T-helper 2 cell treated with Interferon-gamma antibody and Interleukin-4, amounts not matched to agents 5 μg/mL and 100 μg/mL, for 36 hours (primary cell): Measurements from ENCODE around the gene UBE3A.

Experiments used
- DNase-seq: peaks from one replicate; pipeline ENCODE4 v3.0.0; 2021; ENCODE audit warnings: low spot score
- H3K27ac Mint-ChIP-seq: one replicate; pipeline ENCODE4 v1.8.0; 2021; ENCODE audit warnings: mild to moderate bottlenecking, mixed read lengths
- H3K27me3 Mint-ChIP-seq: one replicate; pipeline ENCODE4 v1.8.0; 2021; ENCODE audit warnings: low read depth, mixed read lengths
- H3K36me3 Mint-ChIP-seq: one replicate; pipeline ENCODE4 v1.8.0; 2021; ENCODE audit warnings: low read depth, mixed read lengths
- H3K4me1 Mint-ChIP-seq: one replicate; pipeline ENCODE4 v1.8.0; 2021; ENCODE audit warnings: low read depth, mixed read lengths
- H3K4me3 Mint-ChIP-seq: one replicate; pipeline ENCODE4 v1.8.0; 2022; ENCODE audit warnings: mild to moderate bottlenecking, moderate library complexity, mixed read lengths
- H3K9me3 Mint-ChIP-seq: one replicate; pipeline ENCODE4 v1.8.0; 2021; ENCODE audit warnings: mixed read lengths

The UBE3A gene

GRCh38 chr15:25327686-25328085 lies 111.1 kb downstream of the UBE3A start:
- peaks cover 11% of the 10 kb centered on the region for H3K9me3 Mint-ChIP-seq
- H3K4me1 Mint-ChIP-seq: no peaks in the 10 kb centered on the region
- H3K36me3 Mint-ChIP-seq: peaks cover 22% of the 10 kb centered on the region
- no peak overlapping the region for H3K4me3 Mint-ChIP-seq
- H3K27ac Mint-ChIP-seq: no peak overlapping the region
- DNase-seq: no peak
- no peaks in the 10 kb centered on the region for H3K27me3 Mint-ChIP-seq

GRCh38 chr15:25325187-25325586 lies 113.6 kb downstream of the UBE3A start:
- Mint-ChIP-seq H3K4me3 (no peak overlapping the region), H3K27ac (no peak overlapping the region), H3K9me3 (peaks cover 28% of the 10 kb centered on the region), H3K4me1 (no peaks in the 10 kb centered on the region), H3K27me3 (no peaks in the 10 kb centered on the region), H3K36me3 (peaks cover 9% of the 10 kb centered on the region)
- no peak for DNase-seq

GRCh38 chr15:25323420-25323819 lies 115.4 kb downstream of the UBE3A start:
- Mint-ChIP-seq H3K4me3 (no peak overlapping the region), H3K27me3 (no peaks in the 10 kb centered on the region), H3K9me3 (peaks cover 44% of the 10 kb centered on the region), H3K4me1 (no peaks in the 10 kb centered on the region), H3K27ac (no peak overlapping the region), H3K36me3 (peaks cover 9% of the 10 kb centered on the region)
- no peak for DNase-seq

- Mint-ChIP-seq H3K27ac (no peak overlapping the region), H3K9me3 (peaks cover 25% of the 10 kb centered on the region), H3K36me3 (no peaks in the 10 kb centered on the region), H3K4me1 (no peaks in the 10 kb centered on the region), H3K27me3 (no peaks in the 10 kb centered on the region), H3K4me3 (no peak overlapping the region)
- DNase-seq: no peak
Observed at GRCh38 chr15:25287823-25288222, 151.0 kb downstream of the UBE3A start.
